ENCODE measurements around the gene IQCK.

DNA sequence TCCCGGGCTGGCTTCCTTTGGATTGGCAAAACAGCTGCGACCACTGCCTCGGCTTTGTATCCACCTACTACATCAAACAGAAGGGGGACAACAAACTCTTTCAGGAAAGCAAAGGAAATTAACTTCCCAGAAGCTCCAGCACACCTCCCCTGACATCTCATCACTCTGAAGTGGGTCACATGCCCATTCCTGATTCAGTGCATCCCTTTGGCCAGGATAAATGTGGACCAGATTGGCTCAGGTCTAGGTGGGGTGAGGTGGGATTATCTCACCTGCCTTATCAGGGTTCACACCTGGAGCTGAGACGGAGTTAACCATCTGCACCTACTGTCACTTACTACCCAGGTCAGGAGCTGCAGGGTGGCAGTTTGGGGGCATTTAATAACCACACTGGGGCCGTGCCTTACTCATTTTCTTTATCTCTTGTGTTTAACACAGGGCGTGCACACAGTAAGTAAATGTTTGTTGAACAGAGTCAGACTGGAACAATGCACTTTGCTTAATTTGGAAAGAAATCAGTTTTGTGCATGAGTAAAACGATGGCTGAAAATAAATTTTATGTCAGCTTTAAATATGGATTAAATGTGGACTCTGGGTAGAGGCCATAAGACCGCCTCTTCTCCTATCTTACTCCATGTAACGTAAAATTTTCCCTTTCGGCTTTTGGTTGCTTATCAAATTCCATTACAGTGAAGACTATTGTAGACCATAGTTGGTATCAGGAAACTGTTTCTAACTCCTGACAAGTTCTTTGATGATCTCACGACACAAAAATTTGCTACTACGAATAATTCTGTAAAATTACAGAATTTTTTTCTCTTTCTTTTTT lies 36.0 kb downstream of the IQCK start:
- TF ChIP-seq, protein P1, sequence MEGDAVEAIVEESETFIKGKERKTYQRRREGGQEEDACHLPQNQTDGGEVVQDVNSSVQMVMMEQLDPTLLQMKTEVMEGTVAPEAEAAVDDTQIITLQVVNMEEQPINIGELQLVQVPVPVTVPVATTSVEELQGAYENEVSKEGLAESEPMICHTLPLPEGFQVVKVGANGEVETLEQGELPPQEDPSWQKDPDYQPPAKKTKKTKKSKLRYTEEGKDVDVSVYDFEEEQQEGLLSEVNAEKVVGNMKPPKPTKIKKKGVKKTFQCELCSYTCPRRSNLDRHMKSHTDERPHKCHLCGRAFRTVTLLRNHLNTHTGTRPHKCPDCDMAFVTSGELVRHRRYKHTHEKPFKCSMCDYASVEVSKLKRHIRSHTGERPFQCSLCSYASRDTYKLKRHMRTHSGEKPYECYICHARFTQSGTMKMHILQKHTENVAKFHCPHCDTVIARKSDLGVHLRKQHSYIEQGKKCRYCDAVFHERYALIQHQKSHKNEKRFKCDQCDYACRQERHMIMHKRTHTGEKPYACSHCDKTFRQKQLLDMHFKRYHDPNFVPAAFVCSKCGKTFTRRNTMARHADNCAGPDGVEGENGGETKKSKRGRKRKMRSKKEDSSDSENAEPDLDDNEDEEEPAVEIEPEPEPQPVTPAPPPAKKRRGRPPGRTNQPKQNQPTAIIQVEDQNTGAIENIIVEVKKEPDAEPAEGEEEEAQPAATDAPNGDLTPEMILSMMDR (IDR thresholded peaks at IDR 0.05), result no peak
- no peak for TF ChIP-seq POLR2A (IDR thresholded peaks at IDR 0.05)

Data from testis (tissue), 2 donors.